UCSD-AML1 (cell line): Measurements from ENCODE around the gene VPS45.
"Not testable (repeated sequence)": the region's sequence is repeated elsewhere in the genome, so short reads cannot be mapped to it uniquely, and the experiment has no call there.

Source experiments
- DNase-seq: peaks from one replicate; lab custom pipeline; 2025; ENCODE audit not compliant: unreplicated experiment; lab: John Stamatoyannopoulos, UW

VPS45 gene

DNA sequence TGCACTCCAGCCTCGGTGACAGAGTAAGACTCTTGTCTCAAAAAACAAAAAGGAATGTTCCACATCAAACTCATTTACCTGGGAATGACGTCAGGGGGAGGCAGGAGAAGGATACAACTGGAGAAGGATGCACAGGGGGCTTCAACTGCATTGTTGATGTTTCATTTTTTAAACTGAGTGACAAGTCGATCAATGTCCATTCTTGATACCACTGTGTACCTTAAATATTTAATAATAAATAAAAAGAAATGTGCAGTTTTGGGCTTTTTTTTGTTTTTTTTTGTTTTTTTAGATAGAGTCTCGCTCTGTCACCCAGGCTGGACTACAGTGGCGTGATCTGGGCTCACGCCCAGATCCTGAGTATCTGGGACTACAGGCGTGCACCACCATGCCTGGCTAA is 117.9 kb downstream of the VPS45 start:
- DNase-seq: no peak

DNA sequence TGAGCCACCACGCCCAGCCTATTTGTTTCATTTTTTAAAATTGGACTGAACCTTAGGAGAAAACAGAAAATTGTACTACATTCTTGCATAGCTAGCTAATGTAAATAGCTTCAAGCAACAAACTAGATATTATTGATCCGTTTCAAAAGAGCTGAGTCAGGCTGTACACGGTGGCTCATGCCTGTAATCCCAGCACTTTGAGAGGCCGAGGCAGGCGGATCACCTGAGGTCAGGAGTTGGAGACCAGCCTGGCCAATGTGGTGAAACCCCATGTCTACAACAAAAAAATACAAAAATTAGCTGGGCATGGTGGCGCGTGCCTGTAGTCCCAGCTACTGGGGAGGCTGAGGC is 118.8 kb downstream of the VPS45 start:
- DNase-seq: not testable (repeated sequence)

DNA sequence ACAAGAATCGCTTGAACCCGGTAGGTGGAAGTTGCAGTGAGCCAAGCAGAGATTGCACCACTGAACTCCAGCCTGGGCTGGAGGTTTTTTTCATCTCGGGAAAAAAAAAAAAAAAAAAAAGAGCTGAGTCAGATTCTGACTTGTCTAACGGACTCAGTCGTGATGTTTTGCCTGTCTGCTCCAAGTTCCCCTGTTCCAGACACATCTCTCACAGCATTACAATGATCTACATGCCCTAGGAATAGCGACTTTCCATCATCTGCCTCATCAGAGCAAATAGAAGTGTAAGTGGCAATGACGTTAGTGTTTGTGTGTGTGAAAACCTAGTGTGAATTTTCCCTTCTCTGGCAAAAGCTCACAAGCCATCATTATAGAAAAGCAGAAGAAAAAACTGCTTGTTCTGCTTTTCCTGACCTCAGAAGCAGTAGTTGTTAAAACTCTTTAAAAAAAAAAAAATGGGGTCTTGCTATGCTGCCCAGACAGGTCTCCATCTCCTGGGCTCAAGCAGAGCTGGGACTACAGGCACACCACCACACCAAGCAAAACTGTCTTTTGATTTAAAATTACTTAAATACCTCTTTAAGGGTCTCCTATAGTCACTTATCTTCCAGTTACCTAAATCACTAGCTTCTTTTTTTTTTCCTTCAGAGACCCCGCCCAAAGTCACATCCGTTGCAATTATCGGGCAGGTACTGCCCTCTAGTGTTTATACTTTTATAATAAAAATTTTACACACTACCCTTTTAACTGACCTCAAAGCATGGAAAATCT is 119.4 kb downstream of the VPS45 start:
- peak; percentile 26 for DNase-seq

DNA sequence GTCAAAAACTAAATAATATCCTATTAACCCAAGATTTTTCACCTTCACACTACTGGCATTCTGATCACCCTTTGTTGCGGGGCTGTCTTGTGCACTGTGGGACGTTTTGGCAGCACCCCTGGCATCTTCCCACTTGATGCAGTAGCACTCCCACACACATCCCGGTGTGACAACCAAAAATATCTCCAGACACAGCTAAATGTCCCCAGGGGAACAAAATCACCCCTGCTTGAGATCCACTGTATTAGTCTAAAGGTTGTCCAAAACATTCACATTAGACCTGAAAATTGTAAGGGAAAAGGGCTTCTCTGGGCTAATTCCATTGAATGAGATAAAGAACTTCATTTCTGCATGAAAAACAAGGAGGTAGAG is 120.0 kb downstream of the VPS45 start:
- DNase-seq: no peak

DNA sequence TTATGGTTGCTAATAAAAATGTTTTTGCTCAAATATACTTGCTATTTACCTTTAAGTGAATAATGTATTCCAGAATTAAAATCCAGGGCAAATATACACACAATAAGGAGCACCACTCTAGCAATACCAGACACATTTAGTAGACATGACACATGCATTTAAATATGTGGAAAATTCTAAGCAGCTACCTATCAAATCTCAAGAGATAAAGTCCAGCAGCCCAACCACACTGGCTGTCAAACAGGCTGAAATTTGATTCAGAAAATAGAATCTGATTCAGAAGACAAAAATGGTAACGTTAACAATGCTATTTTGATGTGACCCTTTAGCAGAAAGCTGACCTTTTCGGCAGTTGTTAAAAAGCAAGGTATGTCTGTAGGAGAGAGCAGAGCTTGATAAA is 124.4 kb downstream of the VPS45 start:
- no peak for DNase-seq

DNA sequence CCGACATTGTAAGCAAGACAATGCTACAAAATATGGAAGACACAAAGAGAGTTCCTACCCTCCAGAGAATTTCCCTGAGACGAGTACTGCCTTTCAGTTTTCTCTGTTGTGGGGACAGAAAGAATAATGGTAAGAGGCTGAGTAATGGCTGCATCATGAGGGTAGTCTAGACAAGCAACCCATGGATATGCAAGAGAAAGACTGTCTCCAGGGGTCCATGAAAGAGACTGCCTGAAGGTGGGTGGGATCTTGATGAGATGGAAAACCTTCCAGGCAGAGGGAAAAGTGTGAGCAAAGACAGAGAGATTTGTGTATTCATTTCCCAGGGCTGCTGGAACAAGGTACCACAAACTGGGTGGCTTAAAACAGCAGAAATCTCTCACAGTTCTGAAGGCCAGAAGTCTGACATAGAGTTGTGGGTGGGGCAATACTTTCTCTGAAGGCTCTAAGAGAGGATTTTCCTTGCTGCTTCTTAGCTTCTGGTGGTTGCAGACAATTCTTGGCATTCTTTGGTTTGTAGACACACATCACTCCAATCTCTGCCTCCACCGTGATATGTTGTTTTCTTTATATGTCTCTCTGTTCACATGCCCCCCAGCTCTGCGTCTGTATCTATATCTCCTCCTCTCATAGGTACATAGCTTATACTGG is 126.9 kb downstream of the VPS45 start:
- DNase-seq: no peak
